GM18861 (cell line): ENCODE results near the gene RPIA.
"Not testable (repeated sequence)": the region's sequence is repeated elsewhere in the genome, so short reads cannot be mapped to it uniquely, and the experiment has no call there.

ENCODE experiments used
- ATAC-seq: cut with Tn5 transposase; IDR thresholded peaks from one replicate; pipeline ENCODE4 v1.9.1; 2021; ENCODE audit not compliant: unreplicated experiment

RPIA gene

DNA sequence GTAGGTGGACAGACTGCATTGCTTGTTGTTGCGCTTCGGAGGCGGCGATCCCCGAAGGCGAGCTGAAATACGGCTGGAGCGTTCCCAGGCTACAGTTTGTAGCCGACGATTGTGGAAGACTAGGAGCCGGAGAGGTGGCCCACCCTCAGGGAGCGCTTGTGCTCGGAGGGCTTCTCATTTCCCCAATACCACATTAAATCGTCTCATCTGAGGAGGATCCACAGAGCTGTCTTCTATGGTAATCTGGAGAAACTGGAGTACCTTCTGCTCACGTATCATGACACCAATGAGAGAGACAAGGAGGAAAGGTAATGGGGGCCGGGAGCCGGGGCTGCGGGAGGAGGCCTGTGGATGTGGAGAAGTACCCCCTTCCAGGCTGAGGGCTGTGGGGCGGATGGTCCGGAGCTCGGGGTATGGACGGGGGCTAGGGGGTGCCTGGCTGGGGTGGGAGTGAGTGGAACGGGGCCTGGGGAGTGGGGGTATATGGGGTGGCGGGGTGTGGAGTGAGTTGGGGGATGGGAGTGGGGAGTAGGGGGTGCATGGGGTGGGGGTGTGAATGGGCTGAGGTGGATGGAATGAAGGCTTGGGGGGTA is 74.5 kb downstream of the RPIA start:
- not testable (repeated sequence) for ATAC-seq

DNA sequence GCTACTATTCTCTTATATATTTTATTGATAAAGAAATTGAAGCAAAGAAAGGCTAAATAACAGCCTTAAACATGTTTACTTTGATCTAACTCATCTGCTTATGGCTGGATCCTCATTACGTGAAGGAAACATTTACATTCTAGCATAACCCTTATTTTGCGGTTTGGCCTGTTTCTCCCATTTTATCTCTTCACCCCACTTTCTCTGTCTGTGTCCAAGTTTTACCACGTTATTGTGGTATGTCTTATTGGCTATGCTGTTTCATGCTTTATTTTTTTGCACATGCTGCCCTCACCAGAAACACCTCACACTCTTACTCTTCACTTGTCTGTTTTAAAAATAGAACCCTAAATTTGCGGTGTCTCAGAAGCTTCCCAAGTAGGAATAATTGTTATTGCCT is 78.5 kb downstream of the RPIA start:
- no peak for ATAC-seq

DNA sequence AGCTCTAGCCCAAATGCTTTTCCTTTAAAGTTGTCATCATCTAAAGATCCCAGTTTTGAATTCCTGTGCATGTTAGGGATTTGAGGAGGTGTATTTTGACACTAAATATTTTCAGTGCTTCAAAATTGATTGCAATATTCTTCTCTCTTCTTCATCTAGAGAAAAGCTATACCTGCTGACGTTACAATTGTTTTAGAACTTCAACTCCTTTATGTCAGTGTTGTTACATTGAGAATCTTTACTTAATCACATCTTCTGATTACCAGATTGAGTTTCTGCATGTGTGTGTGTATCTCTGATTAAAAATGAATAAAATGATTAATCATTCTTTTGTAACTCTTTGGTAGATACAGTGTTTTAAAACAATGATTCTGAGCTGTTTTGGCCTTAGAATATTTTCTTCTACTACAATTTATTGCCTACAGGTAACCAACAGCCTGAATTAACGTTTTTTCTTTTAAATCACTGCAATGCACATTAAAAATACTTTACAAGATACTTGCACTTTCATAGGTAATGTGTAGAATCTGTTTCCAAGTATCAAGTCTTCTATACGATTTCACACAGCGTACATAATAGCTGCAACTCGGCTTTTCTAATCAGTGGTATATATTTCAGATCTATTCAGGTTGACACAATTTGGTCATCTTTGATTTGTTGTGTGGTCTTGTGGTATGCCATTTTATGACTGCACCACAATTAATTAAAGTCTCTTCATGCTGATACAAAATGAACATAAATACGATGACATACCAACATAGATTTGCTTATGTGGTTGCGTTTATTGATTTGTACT is 82.0 kb downstream of the RPIA start:
- ATAC-seq, result not testable (repeated sequence)

DNA sequence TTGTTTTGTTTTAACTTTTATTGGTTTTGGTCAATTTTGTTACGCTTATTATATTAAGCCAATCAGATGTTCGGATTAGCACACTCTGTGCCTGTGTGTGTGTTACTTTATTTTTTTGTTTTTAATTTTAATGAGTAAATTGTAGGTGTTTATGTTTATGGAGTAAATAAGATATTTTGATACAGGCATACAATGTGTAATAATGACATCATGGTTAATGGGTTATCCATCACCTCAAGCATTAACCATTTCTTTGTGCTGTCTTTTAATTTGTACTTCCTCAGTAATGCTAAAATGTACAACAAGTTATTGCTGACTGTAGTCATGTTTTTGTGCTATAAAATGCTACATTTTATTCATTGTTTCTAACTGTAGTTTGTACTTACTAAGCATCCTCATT is 97.7 kb downstream of the RPIA start:
- ATAC-seq, result not testable (repeated sequence)

DNA sequence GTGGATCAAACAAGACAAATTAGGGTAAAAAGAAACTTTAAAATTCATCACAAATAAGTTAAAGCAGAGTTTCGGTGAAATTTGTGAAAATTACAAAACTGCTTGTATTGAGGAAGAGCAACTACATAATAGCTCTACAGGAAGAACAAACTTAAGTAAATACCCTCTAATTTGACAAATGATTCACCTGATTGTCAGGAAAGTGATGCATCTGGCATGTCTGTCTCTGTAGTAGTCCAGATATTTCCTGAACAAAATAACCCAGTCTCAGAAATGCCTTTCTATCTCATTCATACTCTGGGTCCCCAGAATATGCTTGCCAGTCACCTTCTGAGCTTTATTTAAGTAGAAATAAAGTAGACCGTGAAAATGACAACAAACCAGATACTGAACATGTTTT is 104.5 kb downstream of the RPIA start:
- ATAC-seq, result not testable (repeated sequence)

DNA sequence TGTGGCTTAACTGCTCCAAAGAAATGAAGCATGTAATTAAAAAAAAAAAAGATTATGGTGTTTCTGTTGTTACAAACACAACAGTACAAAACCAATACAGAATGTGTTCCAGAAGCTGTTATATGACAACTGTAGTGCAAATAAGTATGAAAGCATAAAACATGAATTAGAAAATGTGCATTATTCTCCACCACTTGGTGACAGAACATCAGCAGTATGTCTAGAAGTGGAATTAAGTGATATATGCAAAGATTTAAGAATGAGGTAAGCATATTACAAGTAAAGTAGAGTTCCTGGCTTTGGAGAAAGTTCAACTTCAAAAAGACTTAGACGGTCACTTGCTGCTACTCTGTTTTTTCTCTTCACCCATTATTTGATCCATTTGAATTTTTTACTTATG is 105.0 kb downstream of the RPIA start:
- ATAC-seq, result not testable (repeated sequence)

DNA sequence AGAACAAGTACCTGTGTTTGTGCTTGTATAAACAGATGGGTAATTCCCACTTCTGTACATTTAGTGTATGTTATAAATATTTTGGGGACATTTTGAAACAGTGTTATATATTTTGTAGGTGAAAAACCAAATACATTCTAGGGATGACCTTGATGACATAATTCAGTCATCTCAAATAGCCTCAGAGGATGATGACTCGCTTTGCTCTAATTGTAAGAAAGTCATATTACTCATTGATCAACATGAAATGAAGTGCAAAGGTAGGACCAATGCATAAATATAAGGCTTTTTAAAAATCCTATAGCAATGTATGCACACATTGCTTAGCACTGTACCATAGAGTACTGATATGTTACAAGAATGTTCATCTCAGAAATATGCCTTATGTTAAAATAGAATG is 105.7 kb downstream of the RPIA start:
- ATAC-seq, result not testable (repeated sequence)
